HCT116 (cell line): Measurements from ENCODE around the gene IPCEF1. TPM values are rescaled to one million over a fixed set of nuclear protein-coding genes. Genes with fewer than 3 reads are reported as not detected.

Experiments used
- ATAC-seq: fragments of 200-7000 bp; cut with Tn5 transposase; 2 replicates; pipeline ENCODE4 v1.9.1; 2020; ENCODE audit warnings: mild to moderate bottlenecking, moderate library complexity
- BruUV-seq: library from RNA; stranded (reverse); fragments of 400-500 nt; replicated peaks from 2 replicates; lab custom pipeline; 2021; lab: Mats Ljungman, UMichigan
- CTCF ChIA-PET: fragments of 300-600 bp; sonication (Branson Sonifier 250); formaldehyde crosslinking; loops from one replicate; lab custom pipeline; 2021; ENCODE audit warnings: antibody characterized with exemption; lab: Charles Lee
- POLR2A ChIA-PET: fragments of 300-600, 350-600 bp; sonication (Branson Sonifier 250); formaldehyde crosslinking; loops from one replicate; lab custom pipeline; 2021; ENCODE audit warnings: antibody characterized with exemption; lab: Charles Lee
- RAD21 ChIA-PET, 2 experiments: fragments of 300-600 bp; sonication (Branson Sonifier 250); formaldehyde crosslinking; loops; one replicate each; lab custom pipeline; 2023; ENCODE audit warnings: low total read pairs in 2 of 2; ENCODE audit not compliant: uncharacterized antibody in 2 of 2, unreplicated experiment in 2 of 2, low non-redundant PET in 1 of 2; lab: Charles Lee
- DNase-seq: peaks from one replicate; pipeline ENCODE4 v3.0.0-alpha.2; 2010; ENCODE audit warnings: low read depth, low spot score
- H2AFZ ChIP-seq: fragments of 200-600 bp; shearing (Covaris generic), sonication (generic); 2 replicates; pipeline ENCODE4 v1.6.1; 2017; ENCODE audit warnings: low read depth, mixed run types, mixed read lengths, antibody characterized with exemption, low read length; ENCODE audit not compliant: poor library complexity, severe bottlenecking
- H3K27ac ChIP-seq: 2 replicates; pipeline ENCODE4 v1.5.1; 2012; ENCODE audit warnings: low read depth, low read length
- H3K27me3 ChIP-seq: fragments of 200-600 bp; sonication (generic); 2 replicates; pipeline ENCODE4 v1.6.1; 2016; ENCODE audit warnings: mixed run types, low read length, mixed read lengths; ENCODE audit not compliant: insufficient read depth
- H3K36me3 ChIP-seq, 2 experiments: fragments of 200-500 bp in 1 of 2; fragments of 200-600 bp in 1 of 2; sonication (Bioruptor generic) in 1 of 2; sonication (generic) in 1 of 2; 2 replicates each; pipeline versions ENCODE4 v1.5.1 to v1.6.1; 2014 to 2016; ENCODE audit warnings: low read length in 2 of 2, inconsistent platforms in 1 of 2, mixed read lengths in 1 of 2, mixed run types in 1 of 2; ENCODE audit not compliant: insufficient read depth in 2 of 2, control insufficient read depth in 1 of 2
- H3K4me1 ChIP-seq, 2 experiments: fragments of 200-600 bp in 1 of 2; sonication (generic) in 1 of 2; 2 replicates each; pipeline versions ENCODE4 v1.5.1 to v1.6.1; 2012 to 2017; ENCODE audit warnings: low read length in 2 of 2, inconsistent platforms in 1 of 2, mild to moderate bottlenecking in 1 of 2, mixed read lengths in 1 of 2, mixed run types in 1 of 2, moderate library complexity in 1 of 2; ENCODE audit not compliant: insufficient read depth in 2 of 2, control insufficient read depth in 1 of 2
- H3K4me2 ChIP-seq: fragments of 200-600 bp; sonication (generic); 2 replicates; pipeline ENCODE4 v1.6.1; 2017; ENCODE audit warnings: mixed run types, low read length, mixed read lengths
- H3K4me3 ChIP-seq, 2 experiments: fragments of 200-600 bp in 1 of 2; sonication (generic) in 1 of 2; replicated peaks in 1 of 2; 2 replicates each; pipeline ENCODE4 v1.5.1; 2011 to 2016; ENCODE audit warnings: low read length in 2 of 2, control low read depth in 1 of 2, low read depth in 1 of 2, mild to moderate bottlenecking in 1 of 2, mixed read lengths in 1 of 2, mixed run types in 1 of 2
- H3K79me2 ChIP-seq: fragments of 200-600 bp; sonication (generic); 2 replicates; pipeline ENCODE4 v1.6.1; 2017; ENCODE audit warnings: mild to moderate bottlenecking, mixed run types, low read length, moderate library complexity, mixed read lengths; ENCODE audit not compliant: insufficient read depth
- H3K9ac ChIP-seq: fragments of 200-600 bp; sonication (generic); 2 replicates; pipeline ENCODE4 v1.6.1; 2016; ENCODE audit warnings: low read length, mixed read lengths
- H3K9me2 ChIP-seq: fragments of 200-600 bp; sonication (generic), shearing (Covaris generic); 2 replicates; pipeline ENCODE4 v1.6.1; 2017; ENCODE audit warnings: mixed run types, mild to moderate bottlenecking, moderate library complexity; ENCODE audit not compliant: insufficient read depth
- H3K9me3 ChIP-seq, 2 experiments: fragments of 200-500 bp in 1 of 2; fragments of 200-600 bp in 1 of 2; sonication (Bioruptor generic) in 1 of 2; sonication (generic) in 1 of 2; 2 replicates each; pipeline ENCODE4 v1.6.1; 2014 to 2017; ENCODE audit warnings: low read length in 2 of 2, mixed read lengths in 2 of 2, inconsistent platforms in 1 of 2, low read depth in 1 of 2, mild to moderate bottlenecking in 1 of 2, mixed run types in 1 of 2, moderate library complexity in 1 of 2; ENCODE audit not compliant: control insufficient read depth in 1 of 2, insufficient read depth in 1 of 2
- H4K20me1 ChIP-seq: fragments of 200-600 bp; sonication (generic), shearing (Covaris generic); 2 replicates; pipeline ENCODE4 v1.6.1; 2017; ENCODE audit warnings: mixed run types, mild to moderate bottlenecking, moderate library complexity; ENCODE audit not compliant: insufficient read depth
- CBX3 ChIP-seq: IDR thresholded peaks from 2 replicates; pipeline ENCODE4 v1.6.1; 2012; ENCODE audit warnings: low read depth
- CEBPB ChIP-seq: IDR thresholded peaks from 2 replicates; pipeline ENCODE4 v1.6.1; 2012; ENCODE audit warnings: low read depth
- CTCF ChIP-seq, 3 experiments: fragments of 200-600 bp in 1 of 3; sonication (generic) in 1 of 3; IDR thresholded peaks in 2 of 3; conservative IDR thresholded peaks in 1 of 3; 2 replicates each; pipeline ENCODE4 v1.5.1; 2012 to 2017; ENCODE audit warnings: low read depth in 2 of 3, low read length in 2 of 3, antibody characterized with exemption in 1 of 3, borderline replicate concordance in 1 of 3, control low read depth in 1 of 3, mild to moderate bottlenecking in 1 of 3, mixed read lengths in 1 of 3, mixed run types in 1 of 3, moderate library complexity in 1 of 3; ENCODE audit not compliant: insufficient read depth in 1 of 3
- EGR1 ChIP-seq: IDR thresholded peaks from 2 replicates; pipeline ENCODE4 v1.6.1; 2012; ENCODE audit warnings: low read depth
- EZH2phosphoT487 ChIP-seq: fragments of 200-600 bp; IDR thresholded peaks from 2 replicates; pipeline ENCODE4 v1.6.1; 2018; ENCODE audit warnings: antibody characterized with exemption, borderline replicate concordance
- FOSL1 ChIP-seq: IDR thresholded peaks from 2 replicates; pipeline ENCODE4 v1.6.1; 2012; ENCODE audit warnings: low read depth
- POLR2A ChIP-seq: IDR thresholded peaks from 2 replicates; pipeline ENCODE4 v1.7.0; 2011; ENCODE audit warnings: borderline replicate concordance; ENCODE audit not compliant: insufficient read depth, insufficient read length; ENCODE audit errors: extremely low read depth
- POLR2AphosphoS5 ChIP-seq: IDR thresholded peaks from 2 replicates; pipeline ENCODE4 v1.6.1; 2011; ENCODE audit warnings: mild to moderate bottlenecking, low read depth, low read length, moderate library complexity
- RAD21 ChIP-seq: IDR thresholded peaks from 2 replicates; pipeline ENCODE4 v1.6.1; 2012; ENCODE audit warnings: low read depth, mild to moderate bottlenecking
- SIN3A ChIP-seq: IDR thresholded peaks from 2 replicates; pipeline ENCODE4 v1.6.1; 2012; ENCODE audit warnings: low read depth
- SP1 ChIP-seq: IDR thresholded peaks from 2 replicates; pipeline ENCODE4 v1.6.1; 2012; ENCODE audit warnings: low read depth
- TCF7L2 ChIP-seq: IDR thresholded peaks from 2 replicates; pipeline ENCODE4 v1.7.0; 2011; ENCODE audit warnings: borderline replicate concordance, inconsistent platforms; ENCODE audit not compliant: insufficient read depth, insufficient read length; ENCODE audit errors: extremely low read depth
- YY1 ChIP-seq: IDR thresholded peaks from 2 replicates; pipeline ENCODE4 v1.6.1; 2011; ENCODE audit warnings: low read length, low read depth, moderate library complexity, mild to moderate bottlenecking; ENCODE audit not compliant: insufficient replicate concordance; ENCODE audit errors: extremely low read depth
- ZFX ChIP-seq: fragments of 450-650 bp; IDR thresholded peaks from 2 replicates; pipeline ENCODE4 v1.6.1; 2017
- ZNF274 ChIP-seq: fragments of 200-500 bp; sonication (Bioruptor generic); IDR thresholded peaks from 2 replicates; pipeline ENCODE4 v1.6.1; 2014; ENCODE audit warnings: mild to moderate bottlenecking, low read depth, low read length, inconsistent platforms
- intact Hi-C: fragments of 100-400 bp; cut with micrococcal nuclease; formaldehyde crosslinking; loops from 2 replicates; pipeline ENCODE4 v1.10.0; 2022
- total RNA-seq: library from RNA; stranded (reverse); gene quantifications from one replicate; pipeline ENCODE4 v1.2.1, GENCODE V29; 2021; ENCODE audit not compliant: unreplicated experiment
- TF ChIP-seq, protein P1 (sequence below): IDR thresholded peaks from 2 replicates; pipeline ENCODE4 v1.6.1; 2012
- TF ChIP-seq, protein P2 (sequence below): IDR thresholded peaks from 2 replicates; pipeline ENCODE4 v1.6.1; 2012
- TF ChIP-seq, protein P3 (sequence below): IDR thresholded peaks from 2 replicates; pipeline ENCODE4 v1.6.1; 2012; ENCODE audit warnings: low read depth

IPCEF1 gene
- total RNA-seq, 1 experiment from 2014 or later: 0.32 TPM

GRCh38 chr6:154301086-154301625 lies 55.4 kb downstream of the IPCEF1 start:
- no peaks in the 10 kb centered on the region for H4K20me1 ChIP-seq
- BruUV-seq: no TSS peak
- H3K9me2 ChIP-seq: no peaks in the 10 kb centered on the region
- intact Hi-C loops: no loop called here
- POLR2A ChIA-PET: no interaction called here
- TF ChIP-seq ZFX (no peak), SP1 (no peak), EZH2phosphoT487 (no peak), TCF7L2 (no peak), CEBPB (no peak), YY1 (no peak), CBX3 (no peak), CTCF (IDR thresholded peaks at IDR 0.05 in 2 of 3, conservative IDR thresholded peaks at IDR 0.05 in 1 of 3; ENCODE audit: borderline replicate concordance in 1 of 3, insufficient read depth in 1 of 3, low read depth in 2 of 3, low read length in 2 of 3) (no peak), POLR2AphosphoS5 (no peak), ZNF274 (no peak), POLR2A (no peak), RAD21 (no peak), EGR1 (no peak), SIN3A (no peak), FOSL1 (no peak)
- TF ChIP-seq, protein P1, sequence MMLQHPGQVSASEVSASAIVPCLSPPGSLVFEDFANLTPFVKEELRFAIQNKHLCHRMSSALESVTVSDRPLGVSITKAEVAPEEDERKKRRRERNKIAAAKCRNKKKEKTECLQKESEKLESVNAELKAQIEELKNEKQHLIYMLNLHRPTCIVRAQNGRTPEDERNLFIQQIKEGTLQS: no peak
- TF ChIP-seq, protein P2, sequence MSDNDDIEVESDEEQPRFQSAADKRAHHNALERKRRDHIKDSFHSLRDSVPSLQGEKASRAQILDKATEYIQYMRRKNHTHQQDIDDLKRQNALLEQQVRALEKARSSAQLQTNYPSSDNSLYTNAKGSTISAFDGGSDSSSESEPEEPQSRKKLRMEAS: no peak
- TF ChIP-seq, protein P3, sequence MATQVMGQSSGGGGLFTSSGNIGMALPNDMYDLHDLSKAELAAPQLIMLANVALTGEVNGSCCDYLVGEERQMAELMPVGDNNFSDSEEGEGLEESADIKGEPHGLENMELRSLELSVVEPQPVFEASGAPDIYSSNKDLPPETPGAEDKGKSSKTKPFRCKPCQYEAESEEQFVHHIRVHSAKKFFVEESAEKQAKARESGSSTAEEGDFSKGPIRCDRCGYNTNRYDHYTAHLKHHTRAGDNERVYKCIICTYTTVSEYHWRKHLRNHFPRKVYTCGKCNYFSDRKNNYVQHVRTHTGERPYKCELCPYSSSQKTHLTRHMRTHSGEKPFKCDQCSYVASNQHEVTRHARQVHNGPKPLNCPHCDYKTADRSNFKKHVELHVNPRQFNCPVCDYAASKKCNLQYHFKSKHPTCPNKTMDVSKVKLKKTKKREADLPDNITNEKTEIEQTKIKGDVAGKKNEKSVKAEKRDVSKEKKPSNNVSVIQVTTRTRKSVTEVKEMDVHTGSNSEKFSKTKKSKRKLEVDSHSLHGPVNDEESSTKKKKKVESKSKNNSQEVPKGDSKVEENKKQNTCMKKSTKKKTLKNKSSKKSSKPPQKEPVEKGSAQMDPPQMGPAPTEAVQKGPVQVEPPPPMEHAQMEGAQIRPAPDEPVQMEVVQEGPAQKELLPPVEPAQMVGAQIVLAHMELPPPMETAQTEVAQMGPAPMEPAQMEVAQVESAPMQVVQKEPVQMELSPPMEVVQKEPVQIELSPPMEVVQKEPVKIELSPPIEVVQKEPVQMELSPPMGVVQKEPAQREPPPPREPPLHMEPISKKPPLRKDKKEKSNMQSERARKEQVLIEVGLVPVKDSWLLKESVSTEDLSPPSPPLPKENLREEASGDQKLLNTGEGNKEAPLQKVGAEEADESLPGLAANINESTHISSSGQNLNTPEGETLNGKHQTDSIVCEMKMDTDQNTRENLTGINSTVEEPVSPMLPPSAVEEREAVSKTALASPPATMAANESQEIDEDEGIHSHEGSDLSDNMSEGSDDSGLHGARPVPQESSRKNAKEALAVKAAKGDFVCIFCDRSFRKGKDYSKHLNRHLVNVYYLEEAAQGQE: no peak
- no peak for DNase-seq
- no peak overlapping the region for H2AFZ ChIP-seq
- RAD21 ChIA-PET: no interaction called here
- no peaks in the 10 kb centered on the region for H3K36me3 ChIP-seq
- H3K4me3 ChIP-seq: no peak overlapping the region
- no peak overlapping the region for H3K4me2 ChIP-seq
- CTCF ChIA-PET: interaction anchor here (1.3 kb wide), 1 partner anchor 23 kb away, joined by 5 read pairs; no protein-coding TSS in a partner anchor
- no peak overlapping the region for H3K9ac ChIP-seq
- H3K27ac ChIP-seq: no peak overlapping the region
- no peaks in the 10 kb centered on the region for H3K27me3 ChIP-seq
- H3K4me1 ChIP-seq: peaks cover 2 to 6% of the 10 kb centered on the region in 2 experiments; a peak in 1 of 4 replicates
- H3K9me3 ChIP-seq: no peaks in the 10 kb centered on the region
- ATAC-seq: no peak
- H3K79me2 ChIP-seq: no peaks in the 10 kb centered on the region
